NOMO-1 (cell line): ENCODE data around the gene SIDT1.
A peak's percentile ranks its signal among the peaks of the same experiment; 100 is the strongest.
"Not testable (repeated sequence)": the region's sequence is repeated elsewhere in the genome, so short reads cannot be mapped to it uniquely, and the experiment has no call there.

Source experiments
- DNase-seq, 2 experiments: peaks; one replicate each; lab custom pipeline; 2025; ENCODE audit not compliant: unreplicated experiment in 2 of 2; lab: John Stamatoyannopoulos, UW

Gene SIDT1

DNA sequence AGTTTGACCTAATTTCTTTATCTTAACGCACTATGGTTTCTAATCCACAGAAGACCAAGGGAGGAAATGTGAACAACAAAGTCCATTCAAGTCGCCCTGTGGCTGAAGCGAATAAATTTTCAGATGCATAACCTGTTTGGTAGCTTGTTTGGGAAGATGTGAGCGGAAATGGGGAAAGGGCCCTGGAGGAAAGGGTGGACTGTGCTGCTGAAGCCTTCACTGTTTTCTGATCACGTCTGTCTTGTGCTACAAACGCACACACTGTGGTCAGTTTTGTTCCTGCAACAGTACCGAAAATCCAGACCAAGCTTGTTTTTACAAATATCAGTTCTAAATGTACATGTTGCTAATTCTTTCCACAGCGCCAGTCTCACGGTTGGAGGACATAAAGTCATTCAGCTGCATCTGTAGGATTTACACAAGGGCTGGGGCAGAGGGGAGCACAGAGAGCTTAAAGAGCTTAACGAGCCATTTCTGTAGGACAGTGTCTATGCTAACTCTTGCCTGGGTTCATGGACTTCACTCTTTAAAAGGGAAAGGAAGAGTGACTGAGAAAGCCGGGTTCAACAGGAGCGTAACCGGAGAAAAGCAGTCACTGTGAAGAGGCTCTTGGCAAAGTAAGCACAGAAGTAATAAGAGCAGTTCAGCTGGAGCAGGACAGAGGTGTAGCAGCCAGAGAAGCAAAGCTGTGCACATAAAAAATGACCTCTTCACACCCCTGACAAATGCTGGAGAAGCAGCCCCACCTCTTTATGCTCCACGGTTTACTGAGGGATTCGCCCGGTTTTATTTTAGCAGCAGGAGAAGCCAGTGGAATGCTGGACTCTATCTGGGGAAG lies 97.4 kb downstream of the SIDT1 start:
- DNase-seq: no peak

DNA sequence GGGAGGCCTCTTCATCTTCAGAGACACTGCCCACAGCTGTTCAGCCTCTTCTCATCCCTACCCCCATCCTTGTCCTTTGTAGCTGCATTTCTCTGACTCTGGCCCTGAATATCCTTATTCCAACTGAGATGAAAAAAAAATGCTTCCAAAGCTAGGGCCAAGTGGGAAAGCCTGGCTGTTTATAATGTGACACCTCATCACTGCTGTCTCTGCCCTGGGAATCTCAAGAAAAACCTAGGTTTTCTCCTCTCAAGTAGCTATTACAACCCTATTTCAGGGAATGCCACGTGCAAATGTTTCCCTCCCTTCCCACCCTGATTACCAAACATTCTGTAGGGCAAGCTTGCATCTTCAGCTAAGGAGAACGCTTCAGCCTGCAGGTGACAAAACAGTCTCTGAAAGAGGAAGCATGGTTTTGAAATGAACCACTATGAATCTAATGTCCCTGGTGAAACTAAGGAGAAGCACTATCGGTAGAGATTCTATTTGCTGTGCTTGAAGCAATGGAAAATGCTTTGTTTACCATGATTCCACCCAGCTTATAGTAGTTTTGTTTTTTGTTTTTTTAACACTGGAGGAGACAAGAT lies 98.7 kb downstream of the SIDT1 start:
- peak; percentile 33 to 80 for DNase-seq

DNA sequence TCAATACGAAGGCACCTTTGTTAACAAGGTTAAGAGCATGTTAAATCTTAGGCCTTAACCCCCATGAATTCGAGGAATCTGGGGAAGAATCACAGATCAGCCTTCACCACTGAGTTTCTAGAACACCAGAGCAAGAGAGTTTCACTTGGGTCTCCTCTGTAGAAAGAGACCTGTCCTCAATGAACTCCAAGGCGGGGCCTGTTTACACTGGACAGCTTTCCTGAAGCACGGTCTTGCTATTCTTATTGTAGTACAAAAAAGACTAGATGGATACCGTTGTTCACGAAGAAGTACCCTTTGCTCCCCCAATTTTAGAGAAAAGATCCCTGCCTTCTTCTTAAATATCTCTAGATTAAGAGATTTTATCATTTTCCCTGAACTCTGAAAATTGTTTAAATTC lies 99.2 kb downstream of the SIDT1 start:
- no peak for DNase-seq

DNA sequence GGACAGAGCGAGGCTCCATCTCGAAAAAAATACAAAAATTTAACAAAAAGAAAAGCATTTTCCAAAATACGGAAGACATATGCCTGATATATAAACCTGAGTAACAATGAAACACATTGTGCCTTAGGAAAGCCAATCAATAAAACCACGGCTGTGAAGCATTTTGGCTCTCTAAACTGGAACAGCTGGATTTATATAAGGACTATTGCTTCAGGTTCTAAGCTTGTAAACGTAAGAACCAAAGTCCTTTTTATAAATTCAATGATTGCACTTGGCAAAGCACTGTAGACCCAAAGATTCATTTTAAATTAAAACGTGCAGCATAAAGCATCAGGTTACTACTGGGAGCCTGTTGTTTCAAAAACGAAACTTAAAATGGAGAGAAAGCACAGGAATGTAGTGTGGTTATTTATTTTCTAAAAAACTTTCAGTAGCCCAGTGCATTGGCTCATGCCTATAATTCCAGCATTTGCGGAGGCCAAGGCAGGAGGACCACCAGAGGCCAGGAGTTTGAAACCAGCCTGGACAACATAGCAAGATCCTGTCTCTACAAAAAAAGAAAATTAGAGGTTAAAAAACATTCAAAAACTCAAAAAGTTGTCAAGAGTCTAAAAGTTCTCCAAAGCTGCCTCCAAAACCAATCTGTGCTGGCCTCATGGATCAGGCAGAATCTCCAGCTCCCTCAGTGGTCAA lies 102.6 kb downstream of the SIDT1 start:
- DNase-seq: no peak

DNA sequence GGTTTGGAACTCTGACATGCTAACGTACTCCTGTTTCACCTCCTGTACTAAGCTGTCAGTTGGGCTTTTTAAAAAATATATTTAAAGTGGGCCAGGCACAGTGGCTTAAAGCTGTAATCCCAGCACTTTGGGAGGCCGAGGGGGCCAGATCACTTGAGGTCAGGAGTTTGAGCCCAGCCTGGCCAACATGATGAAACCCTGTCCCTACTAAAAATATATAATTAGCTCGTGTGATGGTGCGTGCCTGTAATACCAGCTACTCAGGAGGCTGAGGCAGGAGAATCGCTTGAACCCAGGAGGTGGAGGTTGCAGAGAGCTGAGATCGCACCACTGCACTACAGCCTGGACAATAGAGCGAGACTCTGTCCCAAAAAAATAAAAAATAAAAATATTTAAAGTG lies 103.7 kb downstream of the SIDT1 start:
- not testable (repeated sequence) for DNase-seq

DNA sequence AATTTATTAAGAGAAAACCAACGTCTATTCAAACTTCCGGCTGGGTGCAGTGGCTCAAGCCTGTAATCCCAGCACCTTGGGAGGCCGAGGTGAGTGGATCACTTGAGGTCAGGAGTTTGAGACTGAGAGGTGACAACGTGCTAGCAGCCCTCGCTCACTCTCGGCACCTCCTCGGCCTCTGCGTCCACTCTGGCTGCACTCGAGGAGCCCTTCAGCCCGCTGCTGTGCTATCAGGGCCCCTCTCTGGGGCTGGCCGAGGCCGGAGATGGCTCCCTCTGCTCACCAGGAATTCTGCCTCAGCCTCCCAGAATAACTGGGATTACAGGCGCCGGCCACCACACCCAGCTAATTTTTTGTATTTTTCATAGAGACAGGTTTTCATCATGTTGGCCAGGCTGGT lies 105.4 kb downstream of the SIDT1 start:
- no peak for DNase-seq

DNA sequence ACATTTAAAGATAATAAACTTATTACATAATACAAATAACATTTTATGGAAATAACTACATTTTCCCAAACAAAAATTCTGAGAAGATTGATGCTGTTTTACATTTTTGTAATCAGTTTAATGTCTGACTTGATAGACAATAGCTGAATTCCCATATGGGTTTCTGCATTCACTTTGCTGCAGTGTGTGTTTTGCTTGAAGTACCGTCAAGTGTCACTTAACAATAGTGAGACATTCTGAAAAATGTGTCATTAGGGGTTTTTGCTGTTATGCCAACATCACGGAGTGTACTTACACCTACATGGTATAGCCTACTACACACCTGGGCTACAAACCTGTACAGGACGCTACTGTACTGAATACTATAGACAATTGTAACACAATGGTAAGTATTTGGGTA lies 106.6 kb downstream of the SIDT1 start:
- no peak for DNase-seq

DNA sequence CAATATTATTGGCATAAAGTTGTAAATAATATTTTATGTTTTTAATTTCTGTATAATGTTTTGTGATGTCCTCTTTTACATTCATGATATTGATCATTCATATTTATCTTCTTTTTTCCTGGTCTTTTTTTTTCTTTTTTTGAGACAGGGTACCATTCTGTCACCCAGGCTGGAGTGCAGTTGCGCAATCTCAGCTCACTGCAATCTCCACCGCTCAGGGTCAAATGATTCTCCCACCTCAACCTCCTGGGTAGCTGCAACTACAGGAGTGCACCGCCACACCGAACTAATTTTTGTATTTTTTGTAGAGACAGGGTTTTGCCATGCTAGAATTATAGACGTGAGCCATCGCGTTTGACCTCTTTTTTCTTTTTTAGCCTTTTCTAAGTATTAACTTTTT lies 111.2 kb downstream of the SIDT1 start:
- DNase-seq: no peak

DNA sequence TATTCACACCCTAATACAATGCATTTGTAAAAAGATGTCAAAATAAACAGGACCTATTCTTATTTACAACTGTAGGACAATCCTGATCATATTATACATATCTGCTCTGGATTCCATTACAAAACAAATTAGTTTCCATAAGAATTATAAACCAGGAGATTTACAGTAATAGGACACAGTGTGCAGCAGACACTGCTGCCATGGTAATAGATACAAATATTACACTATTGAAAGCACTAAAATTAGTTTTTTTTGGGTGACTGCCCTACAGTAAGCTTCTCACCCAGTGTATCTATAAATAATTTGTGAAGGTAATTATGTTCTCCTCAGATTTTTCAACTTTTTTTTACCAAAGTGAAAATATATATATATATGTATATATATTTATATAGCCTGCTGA lies 116.2 kb downstream of the SIDT1 start:
- no peak for DNase-seq

DNA sequence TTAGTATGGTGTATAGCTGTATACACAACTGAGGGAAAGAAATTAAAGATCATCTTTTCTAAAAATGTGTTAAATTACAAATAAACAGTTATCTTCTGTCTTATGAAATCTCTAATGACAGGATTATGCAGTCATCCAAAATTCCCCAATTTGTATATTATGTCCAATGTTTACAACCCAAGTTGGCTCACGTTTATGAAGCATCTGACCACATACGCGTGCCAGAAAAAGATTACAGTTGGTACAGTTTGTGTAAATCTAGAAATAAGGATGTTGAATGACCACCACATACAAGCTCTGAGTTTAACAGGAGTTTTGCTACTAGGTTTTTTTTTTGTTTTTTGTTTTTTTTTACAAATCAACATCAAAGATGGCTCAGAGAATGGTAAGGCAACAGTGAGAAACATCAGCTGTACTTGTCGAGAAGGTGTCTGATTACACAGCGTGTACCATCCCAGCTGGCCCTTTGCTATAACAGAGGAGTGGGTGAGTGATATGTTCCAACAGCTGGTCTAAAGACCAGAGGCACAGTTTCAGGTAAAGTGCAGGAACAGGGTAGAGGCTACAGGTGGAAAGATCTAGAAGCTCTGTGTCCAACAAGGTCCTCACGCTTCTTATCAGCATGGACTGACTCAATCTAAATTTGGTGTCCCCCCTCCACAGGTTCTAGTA lies 117.0 kb downstream of the SIDT1 start:
- DNase-seq: no peak

DNA sequence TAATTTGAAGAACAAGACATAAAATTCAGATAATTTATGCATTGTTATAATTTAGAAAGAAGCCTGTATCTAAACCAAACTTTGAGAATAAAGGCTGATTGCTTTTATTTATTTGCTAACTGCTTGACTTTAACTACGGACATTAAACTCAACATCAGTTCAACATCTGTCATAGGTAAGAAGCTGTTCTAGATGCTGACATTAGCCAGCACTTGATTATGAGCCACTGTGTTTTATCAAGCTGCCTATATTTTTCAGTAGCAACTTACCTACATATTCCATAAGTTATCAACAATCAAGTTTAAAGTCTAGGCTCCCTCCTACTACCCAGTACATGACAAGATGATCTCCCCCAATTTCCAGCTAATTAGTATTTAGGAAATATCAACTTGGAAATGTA lies 122.0 kb downstream of the SIDT1 start:
- no peak for DNase-seq

DNA sequence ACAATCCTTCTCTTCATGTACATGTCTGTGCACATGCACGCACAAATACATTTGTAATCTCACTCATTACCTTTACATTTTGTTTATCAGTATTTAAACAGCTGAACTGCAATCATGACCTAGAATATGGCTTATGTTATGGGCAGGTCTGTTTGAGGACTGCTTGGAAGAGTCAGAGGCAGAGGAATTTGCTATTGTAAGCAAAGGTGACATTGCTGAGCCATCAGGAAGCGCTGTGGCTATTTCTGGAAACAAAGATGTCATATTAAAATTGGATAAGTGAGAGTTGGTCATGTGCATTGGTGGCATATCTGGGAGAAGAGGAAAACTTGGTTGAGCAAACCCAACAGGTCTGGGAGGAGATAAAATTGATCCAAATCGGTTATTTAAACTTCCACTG lies 122.5 kb downstream of the SIDT1 start:
- no peak for DNase-seq

DNA sequence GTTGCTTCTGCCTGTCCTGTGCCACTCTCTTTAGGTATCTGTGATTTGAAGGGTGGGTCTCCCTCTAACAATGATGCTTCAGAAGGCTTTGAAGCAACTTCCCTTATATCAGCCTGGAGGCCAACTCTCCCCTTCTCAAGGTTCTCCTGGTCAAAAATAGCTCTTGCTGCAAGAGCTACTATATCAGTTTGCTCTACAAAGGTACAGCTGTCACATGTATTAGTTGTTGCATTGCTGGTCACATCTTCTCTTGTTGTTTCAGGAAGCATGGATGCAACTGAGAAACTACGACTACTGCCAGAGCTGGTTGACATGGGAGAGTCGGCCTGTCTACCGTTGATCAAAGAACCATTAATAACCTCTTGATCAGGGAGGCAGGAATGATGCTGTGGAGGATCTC lies 125.8 kb downstream of the SIDT1 start:
- DNase-seq: no peak

DNA sequence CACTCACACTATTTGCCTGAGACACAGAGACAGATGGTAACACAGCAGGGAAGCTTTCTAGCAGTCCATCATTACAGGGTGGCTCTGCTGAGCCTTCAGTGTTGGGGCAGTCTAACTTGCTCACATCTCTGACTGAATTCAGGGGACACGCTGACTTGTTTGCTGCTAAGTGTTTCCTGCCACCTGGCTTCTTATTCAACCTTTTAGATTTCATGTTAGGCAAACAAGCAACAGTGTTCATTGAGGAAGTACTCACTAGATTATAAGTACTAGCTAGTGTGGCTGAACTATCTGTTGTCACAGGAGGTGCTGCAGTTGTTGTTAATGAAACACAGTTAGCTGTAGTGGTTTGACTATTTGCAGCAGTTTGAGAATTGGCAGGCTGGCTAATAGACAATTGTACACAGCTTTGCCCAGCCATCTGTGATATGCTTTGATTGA lies 126.8 kb downstream of the SIDT1 start:
- DNase-seq: no peak

DNA sequence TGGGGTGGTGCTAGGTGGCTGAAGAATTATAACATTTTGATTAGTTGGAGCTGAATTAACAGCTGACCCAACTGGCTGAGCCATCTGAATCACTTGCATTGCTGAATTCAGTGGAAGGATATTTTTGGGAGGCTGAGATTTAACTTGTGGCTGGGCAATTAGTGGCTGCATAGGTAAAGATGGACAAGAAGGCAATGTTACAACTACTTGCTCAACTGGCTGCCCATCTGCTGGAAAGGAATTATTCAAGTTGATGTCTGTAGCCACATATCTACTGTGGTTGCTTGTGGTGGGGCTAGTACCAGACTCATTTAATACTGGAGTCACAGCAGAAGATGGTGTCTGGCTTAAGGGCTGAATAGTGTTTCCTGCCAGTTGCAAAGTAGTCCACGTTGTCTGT lies 127.6 kb downstream of the SIDT1 start:
- DNase-seq: no peak

DNA sequence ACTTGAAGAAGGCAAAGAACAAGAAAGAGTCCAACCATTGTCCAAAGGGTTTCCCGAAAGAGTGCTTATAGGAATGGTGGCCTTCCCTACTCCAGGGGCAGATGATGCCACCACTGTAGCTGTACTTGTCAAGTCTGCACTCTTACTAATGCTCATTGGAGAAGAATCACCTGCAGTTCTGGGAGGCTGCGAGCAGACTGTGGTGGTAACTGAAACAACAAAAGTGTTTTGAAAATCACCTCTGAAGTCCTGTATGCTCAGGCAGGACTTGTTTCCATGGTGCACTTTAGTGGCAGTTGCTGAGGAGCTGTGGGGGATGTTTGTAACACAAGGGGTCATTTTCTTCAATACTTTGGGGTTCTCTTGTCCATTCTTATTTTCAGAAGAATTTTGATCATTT lies 128.1 kb downstream of the SIDT1 start:
- DNase-seq: no peak

DNA sequence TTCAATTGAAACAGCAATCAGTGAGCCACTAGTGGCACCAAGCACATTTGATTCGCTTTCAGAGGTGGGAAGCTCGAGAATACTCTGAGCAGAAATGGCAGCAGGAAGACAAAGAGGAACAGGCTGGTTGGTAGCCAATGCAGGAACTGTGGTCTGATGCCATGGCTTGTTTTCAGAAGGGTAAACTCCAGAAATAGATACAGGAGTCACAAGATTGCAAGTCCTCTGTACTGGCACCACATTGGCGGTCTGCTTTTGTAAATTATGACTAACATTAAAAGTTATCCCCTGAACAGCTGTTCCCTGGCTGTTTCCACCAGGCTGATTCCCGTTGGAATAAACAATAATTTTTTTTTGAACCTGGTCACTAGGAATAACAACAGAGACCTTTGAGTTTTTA lies 128.5 kb downstream of the SIDT1 start:
- no peak for DNase-seq

DNA sequence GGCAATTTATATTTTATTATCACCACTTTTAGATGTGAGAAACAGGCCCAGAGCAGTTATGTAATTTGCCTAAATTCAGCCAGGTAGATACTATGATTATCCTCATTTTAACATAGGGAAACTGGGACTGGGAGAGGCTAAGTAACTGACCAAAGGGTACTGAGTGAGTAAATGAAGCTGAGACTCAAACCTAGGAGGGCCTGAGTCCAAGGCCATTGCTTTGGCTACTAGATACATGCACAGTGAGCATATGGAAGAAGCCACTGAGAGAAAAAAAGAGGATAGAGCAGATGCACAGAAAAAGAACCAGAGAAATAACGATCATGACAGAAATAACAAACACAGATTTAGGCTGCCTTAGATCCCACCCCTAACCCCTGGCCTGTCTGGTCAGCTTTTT lies 130.5 kb downstream of the SIDT1 start:
- no peak for DNase-seq

DNA sequence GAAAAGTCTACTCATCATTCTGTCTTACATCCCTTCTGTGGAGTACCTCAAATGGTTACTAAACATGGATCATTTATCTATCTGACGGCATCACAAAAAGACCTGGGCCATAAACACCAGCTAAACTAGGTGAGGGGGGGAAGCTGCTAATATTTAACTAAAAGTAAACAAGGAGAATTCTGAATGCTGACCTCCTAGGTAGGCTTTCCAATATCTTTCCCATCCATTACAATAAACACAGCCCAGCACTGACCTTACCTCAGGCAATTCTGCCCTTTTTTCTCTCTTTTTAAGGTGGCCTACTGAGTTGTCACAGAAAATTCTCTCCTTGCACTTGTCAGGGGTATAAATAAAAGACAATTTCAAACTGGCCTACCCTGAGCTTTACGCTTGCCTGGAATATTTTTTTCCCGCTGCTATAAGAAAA lies 131.0 kb downstream of the SIDT1 start:
- DNase-seq: no peak

DNA sequence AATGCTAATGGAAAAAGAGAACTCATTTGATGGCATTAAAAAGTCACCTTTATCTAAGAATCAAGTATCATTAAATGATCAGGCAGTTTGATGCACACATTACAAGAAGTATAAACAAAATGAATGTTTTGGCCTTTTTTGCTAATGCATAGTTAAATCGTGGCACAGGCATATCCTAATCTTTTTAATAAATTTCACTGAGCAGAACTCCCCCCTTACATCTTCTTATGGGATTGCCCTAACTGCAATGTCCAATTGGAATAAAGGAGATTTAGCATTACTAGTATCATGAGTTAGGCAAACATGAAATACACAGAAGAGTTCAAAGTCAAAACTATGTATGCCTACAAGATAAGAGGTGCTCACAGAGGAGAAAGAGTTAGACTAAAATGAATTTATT lies 131.4 kb downstream of the SIDT1 start:
- no peak for DNase-seq

DNA sequence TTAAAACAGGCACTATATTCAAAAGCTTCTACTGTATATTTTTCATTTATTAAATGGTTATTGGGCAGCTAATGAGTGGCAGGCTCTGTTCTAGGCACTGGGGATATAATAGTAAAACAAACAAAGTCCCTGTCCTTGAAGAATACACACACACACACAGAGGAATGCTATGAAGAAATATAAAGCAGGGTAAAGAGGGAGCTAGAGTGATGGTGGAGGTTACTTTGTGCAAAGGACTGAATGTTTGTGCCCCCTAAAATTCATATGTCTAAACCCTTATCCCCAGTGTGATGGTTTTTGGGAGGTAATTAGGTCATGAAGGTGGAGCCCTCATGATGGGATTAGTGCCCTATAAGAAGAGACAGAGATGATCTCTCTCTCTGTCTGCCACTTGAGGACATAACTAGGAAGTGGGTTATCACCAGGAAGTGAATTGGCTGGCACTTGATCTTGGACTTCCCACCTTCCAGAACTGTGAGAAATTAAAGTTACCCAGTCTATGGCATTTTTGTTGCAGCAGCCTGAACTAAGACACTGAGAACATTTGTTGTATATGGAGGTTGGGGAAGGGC lies 132.3 kb downstream of the SIDT1 start:
- no peak for DNase-seq
